GM19324 (cell line): ENCODE measurements around the gene DCTN2.
"Not testable (repeated sequence)": the region's sequence is repeated elsewhere in the genome, so short reads cannot be mapped to it uniquely, and the experiment has no call there.

Experiments used
- ATAC-seq: cut with Tn5 transposase; IDR thresholded peaks from one replicate; pipeline ENCODE4 v1.9.1; 2021; ENCODE audit warnings: mild to moderate bottlenecking, moderate library complexity; ENCODE audit not compliant: unreplicated experiment, low FRiP score

Gene DCTN2

GRCh38 chr12:57517718-57518117, 29.3 kb downstream of the DCTN2 start:
- ATAC-seq, result not testable (repeated sequence)

- no peak for ATAC-seq
Observed at GRCh38 chr12:57517187-57517586, 29.8 kb downstream of the DCTN2 start.

- no peak for ATAC-seq
Observed at GRCh38 chr12:57516617-57517153, 30.3 kb downstream of the DCTN2 start.

GRCh38 chr12:57515934-57516541, 31.0 kb downstream of the DCTN2 start:
- ATAC-seq, result no peak

GRCh38 chr12:57515408-57515933, 31.5 kb downstream of the DCTN2 start:
- ATAC-seq, result no peak

- no peak for ATAC-seq
Observed at GRCh38 chr12:57514720-57515407, 32.1 kb downstream of the DCTN2 start.

- not testable (repeated sequence) for ATAC-seq
Observed at GRCh38 chr12:57514246-57514645, 32.7 kb downstream of the DCTN2 start.

- not testable (repeated sequence) for ATAC-seq
Observed at GRCh38 chr12:57513677-57514076, 33.3 kb downstream of the DCTN2 start.

- no peak for ATAC-seq
Observed at GRCh38 chr12:57513266-57513665, 33.7 kb downstream of the DCTN2 start.

GRCh38 chr12:57512665-57513064, 34.3 kb downstream of the DCTN2 start:
- ATAC-seq, result no peak

- ATAC-seq, result no peak
Observed at GRCh38 chr12:57511588-57512325, 35.2 kb downstream of the DCTN2 start.

GRCh38 chr12:57511161-57511560, 35.8 kb downstream of the DCTN2 start:
- no peak for ATAC-seq

GRCh38 chr12:57507796-57508195, 39.2 kb downstream of the DCTN2 start:
- not testable (repeated sequence) for ATAC-seq

GRCh38 chr12:57506541-57506940, 40.5 kb downstream of the DCTN2 start:
- not testable (repeated sequence) for ATAC-seq

GRCh38 chr12:57502311-57502969, 44.6 kb downstream of the DCTN2 start:
- ATAC-seq, result not testable (repeated sequence)

GRCh38 chr12:57500213-57500612, 46.8 kb downstream of the DCTN2 start:
- ATAC-seq, result no peak

- no peak for ATAC-seq
Observed at GRCh38 chr12:57498571-57498970, 48.4 kb downstream of the DCTN2 start.

- no peak for ATAC-seq
Observed at GRCh38 chr12:57498132-57498502, 48.9 kb downstream of the DCTN2 start.

- no peak for ATAC-seq
Observed at GRCh38 chr12:57497223-57498131, 49.5 kb downstream of the DCTN2 start.

- no peak for ATAC-seq
Observed at GRCh38 chr12:57496822-57497221, 50.2 kb downstream of the DCTN2 start.
